C4-2B (cell line): ENCODE data around the gene SGK2.

Experiments
- ZFX ChIP-seq: fragments of 450-650 bp; IDR thresholded peaks from 2 replicates; pipeline ENCODE4 v1.6.1; 2017
- TF ChIP-seq, protein P1 (sequence below): fragments of 450-650 bp; conservative IDR thresholded peaks from 2 replicates; pipeline ENCODE4 v1.5.1; 2017; ENCODE audit warnings: mild to moderate bottlenecking

DNA sequence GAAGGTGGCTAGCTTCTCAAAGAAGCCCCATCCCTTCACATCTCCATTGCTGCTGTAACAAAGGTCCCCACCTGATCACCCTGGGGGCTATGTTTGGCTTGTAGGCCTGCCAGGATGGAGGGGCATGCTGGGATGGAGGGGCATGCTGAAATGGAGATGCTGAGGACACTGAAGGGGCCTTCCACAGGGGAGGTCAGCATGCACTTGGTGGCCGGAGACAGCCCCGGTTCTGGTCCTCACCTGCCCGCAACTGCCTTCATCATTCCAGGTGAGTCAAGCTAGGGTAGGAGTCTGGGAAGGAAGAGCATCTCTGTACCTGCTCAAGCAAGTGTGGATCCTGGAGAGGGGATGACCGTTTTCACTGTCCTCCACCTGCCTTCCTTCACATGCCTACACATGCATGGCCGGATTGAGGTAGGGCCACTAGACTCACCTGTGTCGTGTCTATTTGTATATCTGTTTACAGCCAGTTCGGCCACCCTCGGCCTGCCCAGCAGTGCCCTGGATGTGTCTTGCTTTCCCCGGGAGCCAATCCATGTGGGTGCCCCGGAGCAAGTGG is 45.4 kb upstream of the SGK2 start:
- TF ChIP-seq, protein P1, sequence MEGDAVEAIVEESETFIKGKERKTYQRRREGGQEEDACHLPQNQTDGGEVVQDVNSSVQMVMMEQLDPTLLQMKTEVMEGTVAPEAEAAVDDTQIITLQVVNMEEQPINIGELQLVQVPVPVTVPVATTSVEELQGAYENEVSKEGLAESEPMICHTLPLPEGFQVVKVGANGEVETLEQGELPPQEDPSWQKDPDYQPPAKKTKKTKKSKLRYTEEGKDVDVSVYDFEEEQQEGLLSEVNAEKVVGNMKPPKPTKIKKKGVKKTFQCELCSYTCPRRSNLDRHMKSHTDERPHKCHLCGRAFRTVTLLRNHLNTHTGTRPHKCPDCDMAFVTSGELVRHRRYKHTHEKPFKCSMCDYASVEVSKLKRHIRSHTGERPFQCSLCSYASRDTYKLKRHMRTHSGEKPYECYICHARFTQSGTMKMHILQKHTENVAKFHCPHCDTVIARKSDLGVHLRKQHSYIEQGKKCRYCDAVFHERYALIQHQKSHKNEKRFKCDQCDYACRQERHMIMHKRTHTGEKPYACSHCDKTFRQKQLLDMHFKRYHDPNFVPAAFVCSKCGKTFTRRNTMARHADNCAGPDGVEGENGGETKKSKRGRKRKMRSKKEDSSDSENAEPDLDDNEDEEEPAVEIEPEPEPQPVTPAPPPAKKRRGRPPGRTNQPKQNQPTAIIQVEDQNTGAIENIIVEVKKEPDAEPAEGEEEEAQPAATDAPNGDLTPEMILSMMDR = no peak
- TF ChIP-seq ZFX = peak; percentile 39; the same call in 1 of the 2 replicates
